Right renal pelvis (tissue), 4 donors: Measurements from ENCODE around the gene FIG4. TPM values are rescaled to one million over a fixed set of nuclear protein-coding genes. Genes with fewer than 3 reads are reported as not detected.
A peak's percentile ranks its signal among the peaks of the same experiment; 100 is the strongest.
"Not testable (repeated sequence)": the region's sequence is repeated elsewhere in the genome, so short reads cannot be mapped to it uniquely, and the experiment has no call there.

Experiments used
- DNase-seq, 4 donors: peaks; one replicate each; pipeline ENCODE4 v3.0.0-alpha.2; 2013; ENCODE audit warnings: low read depth in 4 of 4, low spot score in 3 of 4, missing footprints in 1 of 4
- polyA plus RNA-seq, 4 donors: library from polyadenylated mRNA; unstranded; fragments of 120-200 nt; gene quantifications; one replicate each; pipeline ENCODE4 v1.2.1, GENCODE V29; 2013; ENCODE audit not compliant: insufficient read length in 4 of 4

FIG4 gene
- polyA plus RNA-seq, 4 donors, result 24.8 to 28.2 (median 27.4) TPM

- peak in 1 of 4 donors; percentile 33 for DNase-seq
Measured at GRCh38 chr6:109793021-109793420, 101.9 kb downstream of the FIG4 start.

- no peak for DNase-seq
Measured at GRCh38 chr6:109793792-109794191, 102.7 kb downstream of the FIG4 start.

GRCh38 chr6:109794201-109794923 is 103.3 kb downstream of the FIG4 start:
- DNase-seq, result no peak

- no peak for DNase-seq
Measured at GRCh38 chr6:109795994-109796555, 105.0 kb downstream of the FIG4 start.

GRCh38 chr6:109799129-109799528 is 108.0 kb downstream of the FIG4 start:
- no peak for DNase-seq

GRCh38 chr6:109799664-109800063 is 108.6 kb downstream of the FIG4 start:
- DNase-seq, result no peak

- DNase-seq, result no peak
Measured at GRCh38 chr6:109800771-109801170, 109.7 kb downstream of the FIG4 start.

GRCh38 chr6:109801794-109802193 is 110.7 kb downstream of the FIG4 start:
- DNase-seq, result no peak

- DNase-seq, result no peak
Measured at GRCh38 chr6:109804020-109804419, 112.9 kb downstream of the FIG4 start.

- DNase-seq, result no peak
Measured at GRCh38 chr6:109807881-109808280, 116.8 kb downstream of the FIG4 start.

GRCh38 chr6:109808837-109809236 is 117.7 kb downstream of the FIG4 start:
- no peak for DNase-seq

GRCh38 chr6:109815054-109815453 is 124.0 kb downstream of the FIG4 start:
- no peak for DNase-seq

GRCh38 chr6:109816452-109817374 is 125.6 kb downstream of the FIG4 start:
- no peak for DNase-seq

- DNase-seq, result no peak
Measured at GRCh38 chr6:109820706-109821350, 129.7 kb downstream of the FIG4 start.

- DNase-seq, result no peak
Measured at GRCh38 chr6:109821428-109821827, 130.3 kb downstream of the FIG4 start.

GRCh38 chr6:109824105-109824504 is 133.0 kb downstream of the FIG4 start:
- no peak for DNase-seq

GRCh38 chr6:109826551-109826950 is 135.5 kb downstream of the FIG4 start:
- DNase-seq, result no peak

GRCh38 chr6:109831352-109831751 is 140.3 kb downstream of the FIG4 start:
- not testable (repeated sequence) for DNase-seq

GRCh38 chr6:109834131-109834530 is 143.0 kb downstream of the FIG4 start:
- DNase-seq, result no peak

- no peak for DNase-seq
Measured at GRCh38 chr6:109834595-109835437, 143.7 kb downstream of the FIG4 start.
